ENCODE results near the gene RBM39. TPM values are rescaled to one million over a fixed set of nuclear protein-coding genes. Genes with fewer than 3 reads are reported as not detected.
A peak's percentile ranks its signal among the peaks of the same experiment; 100 is the strongest.

Gene RBM39
- total and polyA plus RNA-seq, 9 of the 15 experiments (the other 6 are each of a cell fraction or from before 2014, with no cell fraction given), result 143 to 319 (median 228) TPM

DNA sequence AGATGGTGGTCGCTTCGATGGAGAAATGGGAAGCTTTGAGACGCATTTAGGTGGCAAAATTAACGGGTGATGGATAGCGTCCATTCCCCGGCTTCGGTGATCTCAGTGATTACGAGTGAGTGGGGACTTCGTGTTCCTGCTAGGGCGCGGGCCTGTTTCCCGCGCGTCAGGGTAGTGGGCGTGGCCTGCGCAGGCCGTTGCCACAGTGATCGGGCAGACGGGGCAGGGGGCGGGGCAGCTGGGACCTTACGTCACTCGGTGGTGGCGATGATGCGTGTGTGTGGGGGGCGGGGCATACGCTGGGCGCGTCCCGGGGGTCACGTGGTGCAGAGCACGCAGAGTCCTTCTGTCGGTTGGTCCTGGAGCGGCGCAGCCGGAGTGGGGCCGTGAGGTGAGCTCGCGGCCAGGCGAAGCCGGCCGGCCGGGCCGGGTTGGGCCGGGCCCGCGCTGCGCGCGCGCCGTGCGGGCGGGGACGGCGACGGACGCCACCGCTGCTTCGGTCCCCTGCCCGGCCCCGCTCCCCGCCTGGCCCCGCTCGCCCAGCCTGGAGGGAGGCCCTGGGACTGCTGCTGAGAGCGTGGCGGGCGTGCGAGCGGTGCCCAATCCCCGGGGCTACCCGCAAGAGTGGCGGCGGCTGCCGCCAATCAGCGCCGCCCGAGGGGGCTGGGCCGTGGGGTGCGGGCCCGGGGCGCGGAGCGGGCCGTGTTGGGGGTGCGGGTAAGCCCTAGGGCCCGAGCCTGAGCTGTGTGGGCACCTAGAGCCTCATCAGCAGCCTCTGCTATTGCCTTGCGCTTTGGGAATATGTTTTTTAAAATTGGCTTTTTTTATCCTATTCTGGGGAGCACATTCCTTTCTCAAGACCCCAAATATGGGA, 29.9 kb upstream of the RBM39 start, which contains the start of gene PHF20 (continued):
- TF ChIP-seq, protein P1, sequence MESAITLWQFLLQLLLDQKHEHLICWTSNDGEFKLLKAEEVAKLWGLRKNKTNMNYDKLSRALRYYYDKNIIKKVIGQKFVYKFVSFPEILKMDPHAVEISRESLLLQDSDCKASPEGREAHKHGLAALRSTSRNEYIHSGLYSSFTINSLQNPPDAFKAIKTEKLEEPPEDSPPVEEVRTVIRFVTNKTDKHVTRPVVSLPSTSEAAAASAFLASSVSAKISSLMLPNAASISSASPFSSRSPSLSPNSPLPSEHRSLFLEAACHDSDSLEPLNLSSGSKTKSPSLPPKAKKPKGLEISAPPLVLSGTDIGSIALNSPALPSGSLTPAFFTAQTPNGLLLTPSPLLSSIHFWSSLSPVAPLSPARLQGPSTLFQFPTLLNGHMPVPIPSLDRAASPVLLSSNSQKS (CRISPR knock-in tag; IDR thresholded peaks at IDR 0.05), result no peak
- TF ChIP-seq ZNF134 (CRISPR knock-in tag; conservative IDR thresholded peaks at IDR 0.05), result no peak
- TF ChIP-seq, protein P2, sequence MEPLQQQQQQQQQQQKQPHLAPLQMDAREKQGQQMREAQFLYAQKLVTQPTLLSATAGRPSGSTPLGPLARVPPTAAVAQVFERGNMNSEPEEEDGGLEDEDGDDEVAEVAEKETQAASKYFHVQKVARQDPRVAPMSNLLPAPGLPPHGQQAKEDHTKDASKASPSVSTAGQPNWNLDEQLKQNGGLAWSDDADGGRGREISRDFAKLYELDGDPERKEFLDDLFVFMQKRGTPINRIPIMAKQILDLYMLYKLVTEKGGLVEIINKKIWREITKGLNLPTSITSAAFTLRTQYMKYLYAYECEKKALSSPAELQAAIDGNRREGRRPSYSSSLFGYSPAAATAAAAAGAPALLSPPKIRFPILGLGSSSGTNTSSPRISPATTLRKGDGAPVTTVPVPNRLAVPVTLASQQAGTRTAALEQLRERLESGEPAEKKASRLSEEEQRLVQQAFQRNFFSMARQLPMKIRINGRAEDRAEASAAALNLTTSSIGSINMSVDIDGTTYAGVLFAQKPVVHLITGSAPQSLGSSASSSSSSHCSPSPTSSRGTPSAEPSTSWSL (CRISPR knock-in tag; IDR thresholded peaks at IDR 0.05; ENCODE audit: borderline replicate concordance), result no peak
- TF ChIP-seq, protein P3, sequence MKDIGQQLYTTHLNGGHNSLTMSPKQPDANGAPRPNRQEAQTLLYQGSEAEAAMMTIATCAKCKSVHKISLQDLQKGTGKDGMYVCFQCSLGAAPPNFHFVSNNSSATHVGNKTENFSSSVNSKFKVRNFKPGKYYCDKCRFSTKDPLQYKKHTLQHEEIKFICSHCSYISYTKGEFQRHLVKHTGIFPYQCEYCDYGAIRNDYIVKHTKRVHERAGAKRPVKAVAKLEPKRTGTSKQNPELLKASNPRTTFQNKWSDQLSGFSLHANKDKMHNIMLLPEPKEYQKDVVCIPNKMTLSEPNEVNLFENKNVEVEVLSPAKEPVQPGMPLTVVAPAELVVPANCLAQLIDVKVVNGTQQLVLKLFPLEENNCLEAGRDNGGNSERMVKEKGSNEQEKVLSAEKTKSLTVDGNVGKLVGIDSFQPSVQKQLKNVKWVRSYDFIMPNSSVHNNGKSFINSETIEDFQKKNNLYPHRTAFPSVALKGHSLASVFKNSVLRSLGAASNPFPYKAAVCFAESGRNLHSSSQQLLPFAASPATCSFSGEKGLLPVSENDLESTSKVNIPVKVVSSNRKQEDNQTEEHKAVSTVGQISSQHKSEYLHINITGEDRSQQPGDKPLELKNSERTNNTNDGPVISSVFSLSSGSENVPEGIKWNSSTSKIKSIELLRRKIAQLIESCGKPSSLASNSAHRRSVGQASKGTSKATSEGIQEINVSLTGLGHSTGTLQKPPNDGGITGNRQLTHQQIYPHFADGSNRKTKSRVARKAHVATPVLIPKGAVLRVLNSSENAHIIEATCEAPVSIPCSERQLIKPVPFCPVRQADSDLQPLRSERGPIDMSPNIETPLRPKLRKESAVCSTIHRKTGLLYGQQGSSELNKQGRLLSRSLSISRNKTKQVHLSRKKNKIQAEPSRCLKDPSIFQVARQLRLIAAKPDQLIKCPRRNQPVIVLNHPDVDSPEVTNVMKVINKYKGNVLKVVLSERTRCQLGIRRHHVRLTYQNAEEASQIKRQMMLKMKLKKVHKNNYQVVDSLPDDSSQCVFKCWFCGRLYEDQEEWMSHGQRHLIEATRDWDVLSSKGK (CRISPR knock-in tag; IDR thresholded peaks at IDR 0.05), result no peak
- peak; percentile 63 for TF ChIP-seq JUN (IDR thresholded peaks at IDR 0.05; ENCODE audit: borderline replicate concordance, low read depth, low read length)
- peak; percentile 79; the same call in 1 of the 2 replicates for TF ChIP-seq JUN (CRISPR knock-in tag; IDR thresholded peaks at IDR 0.05; ENCODE audit: borderline replicate concordance)
- no peak for TF ChIP-seq ZNF785 (CRISPR knock-in tag; IDR thresholded peaks at IDR 0.05)
- TF ChIP-seq JUNB (CRISPR knock-in tag; conservative IDR thresholded peaks at IDR 0.05), result no peak
- TF ChIP-seq TARDBP (IDR thresholded peaks at IDR 0.05), result no peak
- TF ChIP-seq ZNF174 (CRISPR knock-in tag; IDR thresholded peaks at IDR 0.05), result no peak
- TF ChIP-seq, protein P4, sequence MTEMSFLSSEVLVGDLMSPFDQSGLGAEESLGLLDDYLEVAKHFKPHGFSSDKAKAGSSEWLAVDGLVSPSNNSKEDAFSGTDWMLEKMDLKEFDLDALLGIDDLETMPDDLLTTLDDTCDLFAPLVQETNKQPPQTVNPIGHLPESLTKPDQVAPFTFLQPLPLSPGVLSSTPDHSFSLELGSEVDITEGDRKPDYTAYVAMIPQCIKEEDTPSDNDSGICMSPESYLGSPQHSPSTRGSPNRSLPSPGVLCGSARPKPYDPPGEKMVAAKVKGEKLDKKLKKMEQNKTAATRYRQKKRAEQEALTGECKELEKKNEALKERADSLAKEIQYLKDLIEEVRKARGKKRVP (CRISPR knock-in tag; IDR thresholded peaks at IDR 0.05), result no peak
- TF ChIP-seq ZNF146 (CRISPR knock-in tag; IDR thresholded peaks at IDR 0.05; ENCODE audit: unreplicated experiment), result no peak
- TF ChIP-seq HEY1 (CRISPR knock-in tag; IDR thresholded peaks at IDR 0.05; ENCODE audit: borderline replicate concordance), result no peak
- TF ChIP-seq, protein P5, sequence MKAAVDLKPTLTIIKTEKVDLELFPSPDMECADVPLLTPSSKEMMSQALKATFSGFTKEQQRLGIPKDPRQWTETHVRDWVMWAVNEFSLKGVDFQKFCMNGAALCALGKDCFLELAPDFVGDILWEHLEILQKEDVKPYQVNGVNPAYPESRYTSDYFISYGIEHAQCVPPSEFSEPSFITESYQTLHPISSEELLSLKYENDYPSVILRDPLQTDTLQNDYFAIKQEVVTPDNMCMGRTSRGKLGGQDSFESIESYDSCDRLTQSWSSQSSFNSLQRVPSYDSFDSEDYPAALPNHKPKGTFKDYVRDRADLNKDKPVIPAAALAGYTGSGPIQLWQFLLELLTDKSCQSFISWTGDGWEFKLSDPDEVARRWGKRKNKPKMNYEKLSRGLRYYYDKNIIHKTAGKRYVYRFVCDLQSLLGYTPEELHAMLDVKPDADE (conservative IDR thresholded peaks at IDR 0.05; ENCODE audit: control insufficient read depth, low read depth, low read length), result peak; percentile 51; the same call in 1 of the 2 replicates
